Memory B cell (primary cell): ENCODE data around the gene CNTNAP2.

Source experiments
- ATAC-seq: fragments of 150-1000 bp; cut with Tn5 transposase; 2 replicates; pipeline ENCODE4 v1.10.0; 2021; ENCODE audit warnings: low read depth, mild to moderate bottlenecking, moderate library complexity
- DNase-seq, 2 donors: peaks; one replicate each; pipeline ENCODE4 v3.0.0; 2022; ENCODE audit warnings: low spot score in 2 of 2
- H3K27ac Mint-ChIP-seq: one replicate; pipeline ENCODE4 v1.8.0; 2022; ENCODE audit warnings: mild to moderate bottlenecking, moderate library complexity, mixed read lengths
- H3K27me3 Mint-ChIP-seq: one replicate; pipeline ENCODE4 v1.8.0; 2022; ENCODE audit warnings: mixed read lengths
- H3K36me3 Mint-ChIP-seq: one replicate; pipeline ENCODE4 v1.8.0; 2022; ENCODE audit warnings: mild to moderate bottlenecking, mixed read lengths
- H3K4me1 Mint-ChIP-seq: one replicate; pipeline ENCODE4 v1.8.0; 2022; ENCODE audit warnings: mixed read lengths
- H3K4me3 Mint-ChIP-seq: one replicate; pipeline ENCODE4 v1.8.0; 2022; ENCODE audit warnings: mild to moderate bottlenecking, moderate library complexity, mixed read lengths
- H3K9me3 Mint-ChIP-seq: one replicate; pipeline ENCODE4 v1.8.0; 2022; ENCODE audit warnings: mixed read lengths

CNTNAP2 gene

GRCh38 chr7:147265528-147265927, 1148.9 kb downstream of the CNTNAP2 start:
- Mint-ChIP-seq H3K4me3 (no peak overlapping the region), H3K27me3 (no peaks in the 10 kb centered on the region), H3K36me3 (no peaks in the 10 kb centered on the region), H3K27ac (no peak overlapping the region), H3K4me1 (no peaks in the 10 kb centered on the region), H3K9me3 (peaks cover 5% of the 10 kb centered on the region)
- ATAC-seq = no peak
- DNase-seq = no peak

GRCh38 chr7:147276106-147276505, 1159.5 kb downstream of the CNTNAP2 start:
- no peaks in the 10 kb centered on the region for H3K4me1 Mint-ChIP-seq
- no peaks in the 10 kb centered on the region for H3K36me3 Mint-ChIP-seq
- H3K27ac Mint-ChIP-seq = no peak overlapping the region
- peaks cover 2% of the 10 kb centered on the region for H3K9me3 Mint-ChIP-seq
- ATAC-seq (no peak), DNase-seq (no peak)
- H3K27me3 Mint-ChIP-seq = no peaks in the 10 kb centered on the region
- H3K4me3 Mint-ChIP-seq = no peak overlapping the region

DNA sequence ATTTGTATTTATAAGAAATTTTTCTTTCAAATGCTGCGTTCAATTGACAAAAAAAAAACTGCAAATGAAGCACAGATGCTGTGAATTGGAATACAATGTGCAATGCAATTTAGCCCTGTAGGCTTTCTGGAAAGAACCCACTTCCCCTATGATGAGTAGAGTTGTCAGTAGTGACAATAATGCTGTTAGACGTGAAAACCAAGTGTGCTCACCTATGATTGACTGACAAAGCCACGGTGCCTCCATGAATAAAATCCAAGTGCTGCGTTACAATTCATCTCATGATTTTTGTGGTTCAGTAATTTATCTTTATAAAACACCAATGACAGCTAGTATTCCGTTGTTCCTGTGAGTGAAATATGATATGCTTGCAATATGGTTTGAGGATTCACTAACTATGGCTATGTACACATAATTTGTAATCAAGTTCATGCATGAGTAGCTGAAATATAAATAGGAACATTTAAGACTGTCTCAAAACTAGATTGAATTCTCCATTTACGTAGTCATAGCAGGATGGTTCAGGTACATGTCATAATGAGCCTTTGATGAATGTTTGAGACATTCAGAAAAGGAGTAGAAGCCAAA, 1160.3 kb downstream of the CNTNAP2 start:
- Mint-ChIP-seq H3K4me1 (no peaks in the 10 kb centered on the region), H3K36me3 (no peaks in the 10 kb centered on the region), H3K27me3 (no peaks in the 10 kb centered on the region), H3K27ac (no peak overlapping the region), H3K4me3 (no peak overlapping the region), H3K9me3 (peaks cover 2% of the 10 kb centered on the region)
- no peak for DNase-seq
- ATAC-seq = no peak

GRCh38 chr7:147279514-147279913, 1162.9 kb downstream of the CNTNAP2 start:
- no peak for ATAC-seq
- Mint-ChIP-seq H3K36me3 (no peaks in the 10 kb centered on the region), H3K4me3 (no peak overlapping the region), H3K9me3 (peaks cover 3% of the 10 kb centered on the region), H3K27ac (no peak overlapping the region), H3K27me3 (no peaks in the 10 kb centered on the region), H3K4me1 (no peaks in the 10 kb centered on the region)
- no peak for DNase-seq

GRCh38 chr7:147279964-147280374, 1163.4 kb downstream of the CNTNAP2 start:
- Mint-ChIP-seq H3K27me3 (no peaks in the 10 kb centered on the region), H3K27ac (no peak overlapping the region), H3K4me1 (no peaks in the 10 kb centered on the region), H3K9me3 (peaks cover 3% of the 10 kb centered on the region), H3K4me3 (no peak overlapping the region), H3K36me3 (no peaks in the 10 kb centered on the region)
- ATAC-seq (no peak), DNase-seq (no peak)

- ATAC-seq (no peak), DNase-seq (no peak)
- Mint-ChIP-seq H3K9me3 (peaks cover 4% of the 10 kb centered on the region), H3K4me1 (no peaks in the 10 kb centered on the region), H3K36me3 (no peaks in the 10 kb centered on the region), H3K4me3 (no peak overlapping the region), H3K27ac (no peak overlapping the region), H3K27me3 (no peaks in the 10 kb centered on the region)
Measured at GRCh38 chr7:147282204-147282603, 1165.6 kb downstream of the CNTNAP2 start.

- DNase-seq (no peak), ATAC-seq (no peak)
- H3K27me3 Mint-ChIP-seq = no peaks in the 10 kb centered on the region
- no peaks in the 10 kb centered on the region for H3K36me3 Mint-ChIP-seq
- no peaks in the 10 kb centered on the region for H3K4me1 Mint-ChIP-seq
- no peak overlapping the region for H3K27ac Mint-ChIP-seq
- H3K9me3 Mint-ChIP-seq = no peaks in the 10 kb centered on the region
- H3K4me3 Mint-ChIP-seq = no peak overlapping the region
Measured at GRCh38 chr7:147296201-147296600, 1179.6 kb downstream of the CNTNAP2 start.

GRCh38 chr7:147296986-147297385, 1180.4 kb downstream of the CNTNAP2 start:
- no peak overlapping the region for H3K4me3 Mint-ChIP-seq
- no peaks in the 10 kb centered on the region for H3K4me1 Mint-ChIP-seq
- no peaks in the 10 kb centered on the region for H3K36me3 Mint-ChIP-seq
- H3K9me3 Mint-ChIP-seq = no peaks in the 10 kb centered on the region
- DNase-seq = no peak
- no peak for ATAC-seq
- no peaks in the 10 kb centered on the region for H3K27me3 Mint-ChIP-seq
- H3K27ac Mint-ChIP-seq = no peak overlapping the region

DNA sequence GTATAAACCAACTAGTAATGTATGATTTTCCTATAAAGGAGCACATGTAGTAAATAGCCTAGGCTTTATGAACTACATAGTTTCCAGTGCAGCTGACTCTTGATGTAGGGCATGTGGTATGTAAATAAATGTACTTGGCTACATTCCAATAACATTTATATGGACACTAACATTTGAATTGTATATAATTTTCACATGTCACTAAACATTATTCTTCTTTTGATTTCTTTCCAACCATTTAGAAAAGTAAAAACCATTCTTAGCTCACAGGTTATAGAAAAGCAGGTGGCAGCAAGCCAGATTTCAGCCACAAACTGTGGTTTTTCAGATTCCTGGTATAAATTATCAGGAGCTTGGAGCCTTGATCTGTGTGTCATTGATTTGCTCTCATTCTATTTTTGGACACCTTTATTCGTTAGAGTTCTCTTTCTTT, 1182.0 kb downstream of the CNTNAP2 start:
- no peak overlapping the region for H3K4me3 Mint-ChIP-seq
- ATAC-seq (no peak), DNase-seq (no peak)
- H3K4me1 Mint-ChIP-seq = no peaks in the 10 kb centered on the region
- no peaks in the 10 kb centered on the region for H3K27me3 Mint-ChIP-seq
- no peak overlapping the region for H3K27ac Mint-ChIP-seq
- H3K9me3 Mint-ChIP-seq = no peaks in the 10 kb centered on the region
- H3K36me3 Mint-ChIP-seq = no peaks in the 10 kb centered on the region

DNA sequence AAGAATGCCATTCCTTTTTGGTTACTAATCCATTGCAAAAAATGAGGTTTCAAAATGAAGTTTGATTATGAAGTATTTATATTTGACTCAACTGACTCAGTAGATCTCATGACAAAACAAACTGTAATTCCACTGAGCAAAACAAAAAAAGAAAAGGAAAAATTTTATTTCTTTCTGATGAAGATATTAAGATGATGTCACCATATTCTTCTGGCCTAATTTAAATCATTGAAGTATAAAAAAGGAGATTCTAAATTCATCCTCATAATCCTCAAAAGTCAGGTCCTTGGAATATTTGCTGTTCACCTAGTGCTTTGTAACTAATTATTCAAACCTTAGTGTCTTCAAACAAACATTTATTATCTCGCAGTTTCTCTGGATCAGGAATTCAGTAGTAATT, 1183.7 kb downstream of the CNTNAP2 start:
- Mint-ChIP-seq H3K36me3 (no peaks in the 10 kb centered on the region), H3K4me3 (no peak overlapping the region), H3K4me1 (no peaks in the 10 kb centered on the region), H3K9me3 (no peaks in the 10 kb centered on the region), H3K27ac (no peak overlapping the region), H3K27me3 (no peaks in the 10 kb centered on the region)
- DNase-seq = no peak
- no peak for ATAC-seq

- H3K9me3 Mint-ChIP-seq = peaks cover 5% of the 10 kb centered on the region
- no peak for ATAC-seq
- H3K27me3 Mint-ChIP-seq = no peaks in the 10 kb centered on the region
- no peaks in the 10 kb centered on the region for H3K36me3 Mint-ChIP-seq
- DNase-seq = no peak
- H3K4me3 Mint-ChIP-seq = no peak overlapping the region
- H3K4me1 Mint-ChIP-seq = no peaks in the 10 kb centered on the region
- H3K27ac Mint-ChIP-seq = no peak overlapping the region
Measured at GRCh38 chr7:147304376-147304775, 1187.8 kb downstream of the CNTNAP2 start.

- ATAC-seq (no peak), DNase-seq (no peak)
- Mint-ChIP-seq H3K27me3 (no peaks in the 10 kb centered on the region), H3K4me3 (no peak overlapping the region), H3K36me3 (no peaks in the 10 kb centered on the region), H3K9me3 (peaks cover 5% of the 10 kb centered on the region), H3K27ac (no peak overlapping the region), H3K4me1 (no peaks in the 10 kb centered on the region)
Measured at GRCh38 chr7:147305827-147306226, 1189.2 kb downstream of the CNTNAP2 start.

GRCh38 chr7:147308539-147308938, 1191.9 kb downstream of the CNTNAP2 start:
- H3K9me3 Mint-ChIP-seq = peaks cover 5% of the 10 kb centered on the region

GRCh38 chr7:147311336-147311735, 1194.7 kb downstream of the CNTNAP2 start:
- ATAC-seq (no peak), DNase-seq (no peak)
- Mint-ChIP-seq H3K27me3 (no peaks in the 10 kb centered on the region), H3K36me3 (no peaks in the 10 kb centered on the region), H3K9me3 (peaks cover 6% of the 10 kb centered on the region), H3K27ac (no peak overlapping the region), H3K4me3 (no peak overlapping the region), H3K4me1 (no peaks in the 10 kb centered on the region)

More at GRCh38 chr7:147308539-147308938, 1191.9 kb downstream of the CNTNAP2 start:
- no peaks in the 10 kb centered on the region for H3K4me1 Mint-ChIP-seq
- H3K36me3 Mint-ChIP-seq = no peaks in the 10 kb centered on the region
- no peaks in the 10 kb centered on the region for H3K27me3 Mint-ChIP-seq
- DNase-seq (no peak), ATAC-seq (no peak)
- H3K27ac Mint-ChIP-seq = no peak overlapping the region
- H3K4me3 Mint-ChIP-seq = no peak overlapping the region

DNA sequence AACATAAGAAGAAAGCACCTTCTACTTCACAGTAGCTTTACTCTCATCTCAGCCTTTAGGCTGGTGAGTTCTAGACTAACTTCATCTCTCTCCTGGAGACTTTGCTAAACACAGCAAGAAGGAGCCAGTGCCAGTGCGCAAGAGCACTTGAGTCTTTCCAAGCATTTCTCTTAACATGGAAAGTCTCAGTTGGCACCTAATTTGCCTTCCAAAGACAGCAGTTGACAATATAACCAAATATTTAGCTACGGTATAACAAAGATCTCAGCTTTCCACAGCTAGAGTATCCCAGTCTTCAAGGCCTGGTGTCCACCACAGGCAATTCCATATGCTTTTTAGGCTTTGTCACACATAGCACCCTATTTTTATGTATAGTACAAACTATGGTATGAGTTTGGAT, 1204.9 kb downstream of the CNTNAP2 start:
- H3K4me1 Mint-ChIP-seq = no peaks in the 10 kb centered on the region
- H3K9me3 Mint-ChIP-seq = peaks cover 5% of the 10 kb centered on the region
- ATAC-seq (no peak), DNase-seq (no peak)
- no peak overlapping the region for H3K27ac Mint-ChIP-seq
- H3K4me3 Mint-ChIP-seq = no peak overlapping the region
- H3K27me3 Mint-ChIP-seq = no peaks in the 10 kb centered on the region
- no peaks in the 10 kb centered on the region for H3K36me3 Mint-ChIP-seq
